Vagina (tissue), 2 donors: ENCODE measurements around the gene OR2A2. TPM values are rescaled to one million over a fixed set of nuclear protein-coding genes. Genes with fewer than 3 reads are reported as not detected.

Source experiments
- DNase-seq, 2 donors: peaks; one replicate each; pipeline ENCODE4 v3.0.0-alpha.2; 2017; ENCODE audit errors: extremely low spot score in 2 of 2
- H3K27ac ChIP-seq: fragments of 200-600 bp; sonication (generic); one replicate; pipeline ENCODE4 v1.5.1; 2019
- H3K27me3 ChIP-seq: fragments of 200-600 bp; sonication (generic); one replicate; pipeline ENCODE4 v1.5.1; 2019
- H3K36me3 ChIP-seq, 2 donors: fragments of 200-600 bp; sonication (generic); one replicate each; pipeline ENCODE4 v1.5.1; 2017 to 2019
- H3K4me1 ChIP-seq: fragments of 200-600 bp; sonication (generic); one replicate; pipeline ENCODE4 v1.5.1; 2019
- H3K4me3 ChIP-seq, 2 donors: fragments of 200-600 bp; sonication (generic); 1 replicate in 1 of 2; 2 replicates in 1 of 2; pipeline ENCODE4 v1.5.1; 2016 to 2019
- H3K9me3 ChIP-seq: fragments of 200-600 bp; sonication (generic); one replicate; pipeline ENCODE4 v1.5.1; 2019
- POLR2A ChIP-seq, 2 donors: fragments of 450-650 bp; IDR thresholded peaks; one replicate each; pipeline ENCODE4 v1.6.1; 2017; ENCODE audit warnings: antibody characterized with exemption in 2 of 2, mild to moderate bottlenecking in 2 of 2, moderate library complexity in 2 of 2
- POLR2AphosphoS5 ChIP-seq, 2 donors: sonication (generic); formaldehyde crosslinking; IDR thresholded peaks; one replicate each; pipeline ENCODE4 v1.9.0; 2017; ENCODE audit warnings: antibody characterized with exemption in 2 of 2, mild to moderate bottlenecking in 2 of 2, low read depth in 1 of 2; ENCODE audit not compliant: insufficient read depth in 1 of 2
- intact Hi-C: fragments of 100-400 bp; cut with DNase I; formaldehyde crosslinking; loops from one replicate; pipeline ENCODE4 v1.15.1; 2023
- total RNA-seq: library from RNA; depleted of rRNA; stranded (reverse); fragments of >200 nt; gene quantifications from one replicate; pipeline ENCODE4 v1.2.3, GENCODE V29; 2016
- TF ChIP-seq, protein P1 (sequence below), 3 experiments: fragments of 450-650 bp in 2 of 3; fragments of 200-600 bp in 1 of 3; sonication (generic) in 1 of 3; IDR thresholded peaks; one replicate each; pipeline ENCODE4 v1.5.1; 2017 to 2019; ENCODE audit warnings: antibody characterized with exemption in 3 of 3, mild to moderate bottlenecking in 2 of 3, moderate library complexity in 2 of 3

OR2A2 gene, protein sequence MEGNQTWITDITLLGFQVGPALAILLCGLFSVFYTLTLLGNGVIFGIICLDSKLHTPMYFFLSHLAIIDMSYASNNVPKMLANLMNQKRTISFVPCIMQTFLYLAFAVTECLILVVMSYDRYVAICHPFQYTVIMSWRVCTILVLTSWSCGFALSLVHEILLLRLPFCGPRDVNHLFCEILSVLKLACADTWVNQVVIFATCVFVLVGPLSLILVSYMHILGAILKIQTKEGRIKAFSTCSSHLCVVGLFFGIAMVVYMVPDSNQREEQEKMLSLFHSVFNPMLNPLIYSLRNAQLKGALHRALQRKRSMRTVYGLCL
- total RNA-seq, result not detected

DNA sequence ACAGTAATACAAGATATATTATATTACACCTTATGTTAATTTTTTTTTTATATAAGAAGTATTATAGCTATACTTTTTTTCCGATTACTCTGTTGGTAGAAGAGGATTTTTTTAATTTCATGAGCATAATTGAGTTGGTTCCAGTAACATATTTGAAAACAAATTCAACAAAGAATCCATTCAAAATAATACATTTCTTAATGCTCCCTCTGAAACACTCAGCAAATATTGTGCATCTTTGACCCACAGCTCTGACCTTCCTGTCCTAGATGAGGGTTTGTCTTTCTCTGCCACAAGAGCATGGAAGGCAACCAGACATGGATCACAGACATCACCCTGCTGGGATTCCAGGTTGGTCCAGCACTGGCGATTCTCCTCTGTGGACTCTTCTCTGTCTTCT, at the start of gene OR2A2:
OR2A2 (plus strand) TSS at position 301 of the 400 bp plus-strand sequence; CDS start at position 301, 0 bp downstream.
- Histone ChIP-seq H3K36me3 (no peaks in the 10 kb centered on the region), H3K27me3 (no peaks in the 10 kb centered on the region), H3K9me3 (no peaks in the 10 kb centered on the region), H3K4me1 (no peaks in the 10 kb centered on the region), H3K27ac (no peak within 1 kb of the TSS), H3K4me3 (no peak within 1 kb of the TSS)
- intact Hi-C loops, result no loop called here
- no peak for DNase-seq
- TF ChIP-seq, protein P1, sequence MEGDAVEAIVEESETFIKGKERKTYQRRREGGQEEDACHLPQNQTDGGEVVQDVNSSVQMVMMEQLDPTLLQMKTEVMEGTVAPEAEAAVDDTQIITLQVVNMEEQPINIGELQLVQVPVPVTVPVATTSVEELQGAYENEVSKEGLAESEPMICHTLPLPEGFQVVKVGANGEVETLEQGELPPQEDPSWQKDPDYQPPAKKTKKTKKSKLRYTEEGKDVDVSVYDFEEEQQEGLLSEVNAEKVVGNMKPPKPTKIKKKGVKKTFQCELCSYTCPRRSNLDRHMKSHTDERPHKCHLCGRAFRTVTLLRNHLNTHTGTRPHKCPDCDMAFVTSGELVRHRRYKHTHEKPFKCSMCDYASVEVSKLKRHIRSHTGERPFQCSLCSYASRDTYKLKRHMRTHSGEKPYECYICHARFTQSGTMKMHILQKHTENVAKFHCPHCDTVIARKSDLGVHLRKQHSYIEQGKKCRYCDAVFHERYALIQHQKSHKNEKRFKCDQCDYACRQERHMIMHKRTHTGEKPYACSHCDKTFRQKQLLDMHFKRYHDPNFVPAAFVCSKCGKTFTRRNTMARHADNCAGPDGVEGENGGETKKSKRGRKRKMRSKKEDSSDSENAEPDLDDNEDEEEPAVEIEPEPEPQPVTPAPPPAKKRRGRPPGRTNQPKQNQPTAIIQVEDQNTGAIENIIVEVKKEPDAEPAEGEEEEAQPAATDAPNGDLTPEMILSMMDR (IDR thresholded peaks at IDR 0.05), result no peak
- TF ChIP-seq POLR2AphosphoS5 (IDR thresholded peaks at IDR 0.05; ENCODE audit: insufficient read depth in 1 of 2, low read depth in 1 of 2), result no peak
- TF ChIP-seq POLR2A (IDR thresholded peaks at IDR 0.05), result no peak

DNA sequence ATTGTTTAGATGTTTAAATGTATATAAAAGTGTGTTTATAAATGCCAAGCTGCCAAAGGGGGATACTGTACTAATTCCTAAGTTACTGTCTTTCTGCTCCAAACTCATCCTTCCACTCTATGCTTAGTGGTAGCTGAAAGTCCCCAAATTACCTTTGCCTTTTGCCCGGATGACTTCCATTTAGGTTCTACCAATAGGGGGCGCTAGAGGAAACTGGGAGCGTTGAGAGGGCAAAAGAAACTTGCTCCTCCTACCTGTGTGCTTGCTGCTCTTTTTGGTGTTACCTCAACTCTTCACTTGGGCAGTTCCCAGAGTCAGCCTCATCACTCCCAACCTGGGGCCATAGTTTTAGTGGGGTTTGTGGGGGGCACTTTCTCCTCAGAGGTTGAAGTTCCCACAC, 45.7 kb upstream of the OR2A2 start:
- intact Hi-C loops, result no loop called here
- no peaks in the 10 kb centered on the region for H3K27me3 ChIP-seq
- no peaks in the 10 kb centered on the region for H3K4me1 ChIP-seq
- no peak overlapping the region for H3K27ac ChIP-seq
- no peaks in the 10 kb centered on the region for H3K36me3 ChIP-seq
- TF ChIP-seq POLR2AphosphoS5 (IDR thresholded peaks at IDR 0.05; ENCODE audit: insufficient read depth in 1 of 2, low read depth in 1 of 2) (no peak), POLR2A (IDR thresholded peaks at IDR 0.05) (no peak)
- TF ChIP-seq, protein P1 (IDR thresholded peaks at IDR 0.05), result no peak
- DNase-seq, result no peak
- H3K4me3 ChIP-seq, result no peak overlapping the region
- no peaks in the 10 kb centered on the region for H3K9me3 ChIP-seq

DNA sequence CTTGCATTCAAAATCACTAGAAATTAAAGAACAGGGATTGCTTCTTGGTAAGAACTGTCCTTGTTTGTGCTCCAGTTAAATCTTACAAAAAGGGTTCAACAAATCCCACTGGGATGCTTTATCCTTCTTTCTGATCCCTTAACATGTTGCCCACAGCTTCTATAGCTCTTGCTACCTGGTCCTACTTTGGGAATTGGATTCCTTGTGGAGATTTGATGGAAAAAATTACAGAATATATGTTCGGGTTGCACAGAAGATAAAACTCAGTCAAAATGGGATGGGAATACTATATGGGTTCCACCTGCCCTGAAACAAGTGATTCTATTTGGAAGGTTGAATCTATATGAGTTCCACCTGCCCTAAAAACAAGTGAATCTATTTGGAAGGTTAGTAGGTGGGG, 39.9 kb upstream of the OR2A2 start, which contains the start of gene OR2A25:
OR2A25 (plus strand) TSS at position 301 of the 400 bp plus-strand sequence. CDS start 4,409 bp downstream, outside the sequence.
- Histone ChIP-seq H3K27ac (no peak within 1 kb of the TSS), H3K4me1 (no peaks in the 10 kb centered on the region), H3K27me3 (no peaks in the 10 kb centered on the region), H3K36me3 (no peaks in the 10 kb centered on the region), H3K9me3 (no peaks in the 10 kb centered on the region), H3K4me3 (no peak within 1 kb of the TSS)
- TF ChIP-seq, protein P1 (IDR thresholded peaks at IDR 0.05), result no peak
- TF ChIP-seq POLR2A (IDR thresholded peaks at IDR 0.05), result no peak
- TF ChIP-seq POLR2AphosphoS5 (IDR thresholded peaks at IDR 0.05; ENCODE audit: insufficient read depth in 1 of 2, low read depth in 1 of 2), result no peak
- DNase-seq, result no peak
- intact Hi-C loops, result no loop called here

DNA sequence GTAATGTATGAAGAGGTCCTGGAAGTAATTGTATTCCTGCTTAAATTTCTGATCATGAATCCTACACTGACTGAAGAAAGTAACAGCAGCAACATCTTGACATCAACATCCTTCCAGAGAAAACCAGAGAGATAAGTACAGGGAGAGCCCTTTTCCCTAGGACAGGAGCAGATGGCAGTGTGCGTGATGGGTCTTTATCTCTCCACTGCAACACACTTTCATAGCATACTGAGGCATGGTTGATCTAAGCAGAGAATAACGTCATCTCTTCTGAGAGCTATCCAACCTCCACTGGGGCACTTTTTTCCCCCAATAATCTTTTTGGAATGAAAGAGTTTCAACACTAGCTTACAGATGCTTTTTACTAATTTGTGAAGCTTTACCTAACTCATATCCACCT, 39.4 kb upstream of the OR2A2 start:
- no peak for DNase-seq
- no peaks in the 10 kb centered on the region for H3K9me3 ChIP-seq
- TF ChIP-seq POLR2A (IDR thresholded peaks at IDR 0.05) (no peak), POLR2AphosphoS5 (IDR thresholded peaks at IDR 0.05; ENCODE audit: insufficient read depth in 1 of 2, low read depth in 1 of 2) (no peak)
- TF ChIP-seq, protein P1 (IDR thresholded peaks at IDR 0.05), result no peak
- no peaks in the 10 kb centered on the region for H3K36me3 ChIP-seq
- no peaks in the 10 kb centered on the region for H3K27me3 ChIP-seq
- no peaks in the 10 kb centered on the region for H3K4me1 ChIP-seq
- intact Hi-C loops, result no loop called here
- H3K4me3 ChIP-seq, result no peak overlapping the region
- H3K27ac ChIP-seq, result no peak overlapping the region

DNA sequence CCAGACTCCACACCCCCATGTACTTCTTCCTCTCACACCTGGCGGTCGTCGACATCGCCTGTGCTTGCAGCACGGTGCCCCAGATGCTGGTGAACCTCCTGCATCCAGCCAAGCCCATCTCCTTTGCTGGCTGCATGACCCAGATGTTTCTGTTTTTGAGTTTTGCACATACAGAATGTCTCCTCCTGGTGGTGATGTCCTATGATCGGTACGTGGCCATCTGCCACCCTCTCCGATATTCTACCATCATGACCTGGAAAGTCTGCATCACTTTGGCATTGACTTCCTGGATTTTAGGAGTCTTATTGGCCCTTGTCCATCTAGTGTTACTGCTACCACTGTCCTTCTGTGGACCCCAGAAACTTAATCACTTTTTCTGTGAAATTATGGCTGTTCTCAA, 35.0 kb upstream of the OR2A2 start:
- Histone ChIP-seq H3K9me3 (no peaks in the 10 kb centered on the region), H3K4me3 (no peak overlapping the region), H3K4me1 (no peaks in the 10 kb centered on the region), H3K27ac (no peak overlapping the region), H3K36me3 (no peaks in the 10 kb centered on the region), H3K27me3 (no peaks in the 10 kb centered on the region)
- no peak for DNase-seq
- intact Hi-C loops, result no loop called here
- TF ChIP-seq POLR2A (IDR thresholded peaks at IDR 0.05) (no peak), POLR2AphosphoS5 (IDR thresholded peaks at IDR 0.05; ENCODE audit: insufficient read depth in 1 of 2, low read depth in 1 of 2) (no peak)
- TF ChIP-seq, protein P1 (IDR thresholded peaks at IDR 0.05), result no peak
